A549 (cell line): ENCODE results near the gene AGRN.

ENCODE experiments used
- CHD4 ChIP-seq: fragments of 200-600 bp; sonication (generic); IDR thresholded peaks from 2 replicates; pipeline ENCODE4 v1.6.1; 2016; ENCODE audit warnings: antibody characterized with exemption, mild to moderate bottlenecking, borderline replicate concordance
- CTCF ChIP-seq: fragments of >200 bp; sonication (Bioruptor Twin); formaldehyde crosslinking; IDR thresholded peaks from 3 replicates; pipeline ENCODE4 v1.5.1; 2016
- ELK1 ChIP-seq: fragments of 150-350 bp; IDR thresholded peaks from 2 replicates; pipeline ENCODE4 v1.6.1; 2014; ENCODE audit warnings: low read depth, mild to moderate bottlenecking, low read length
- HOXB13 ChIP-seq: fragments of 250-450 bp; sonication (Bioruptor Pico); IDR thresholded peaks from 2 replicates; pipeline ENCODE4 v1.5.0; 2020; ENCODE audit warnings: low read depth, mild to moderate bottlenecking, moderate library complexity
- MAZ ChIP-seq: fragments of 150-350 bp; IDR thresholded peaks from 2 replicates; pipeline ENCODE4 v1.6.1; 2014; ENCODE audit warnings: antibody characterized with exemption, low read depth, low read length, borderline replicate concordance
- POLR2A ChIP-seq: IDR thresholded peaks from 2 replicates; pipeline ENCODE4 v1.6.1; 2012; ENCODE audit warnings: mild to moderate bottlenecking, low read length

- TF ChIP-seq POLR2A: no peak
- no peak for TF ChIP-seq HOXB13 (CRISPR knock-in tag)
- no peak for TF ChIP-seq CTCF
- no peak for TF ChIP-seq MAZ
- TF ChIP-seq CHD4: no peak
- TF ChIP-seq ELK1: no peak
Observed at GRCh38 chr1:1086911-1087341, 67.0 kb downstream of the AGRN start.
